Right forelimb (tissue), 1 donor: Measurements from ENCODE around the gene DCBLD1.

Experiments used
- DNase-seq: peaks from one replicate; pipeline ENCODE4 v3.0.0-alpha.2; 2018

The DCBLD1 gene

DNA sequence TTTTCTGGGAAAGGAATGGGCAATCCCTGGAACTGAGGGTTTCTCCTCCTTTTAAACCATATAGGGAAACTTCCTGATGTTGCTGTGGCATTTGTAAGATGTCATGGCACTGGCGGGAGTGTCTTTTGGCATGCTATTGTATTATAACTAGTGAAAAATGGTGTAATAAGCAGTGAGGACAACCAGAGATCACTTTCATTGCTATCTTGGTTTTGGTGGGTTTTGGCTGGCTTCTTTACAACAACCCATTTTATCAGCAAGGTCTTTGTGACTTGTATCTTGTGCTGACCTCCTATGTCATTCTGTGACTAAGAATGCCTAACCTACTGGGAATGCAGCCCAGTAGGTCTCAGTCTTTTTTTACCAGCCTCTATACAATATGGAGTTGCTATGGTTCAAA is 9.1 kb upstream of the DCBLD1 start:
- no peak for DNase-seq

- no peak for DNase-seq
These were observed 4.3 kb upstream of the DCBLD1 start for GRCh38 chr6:117477988-117478852.

DNA sequence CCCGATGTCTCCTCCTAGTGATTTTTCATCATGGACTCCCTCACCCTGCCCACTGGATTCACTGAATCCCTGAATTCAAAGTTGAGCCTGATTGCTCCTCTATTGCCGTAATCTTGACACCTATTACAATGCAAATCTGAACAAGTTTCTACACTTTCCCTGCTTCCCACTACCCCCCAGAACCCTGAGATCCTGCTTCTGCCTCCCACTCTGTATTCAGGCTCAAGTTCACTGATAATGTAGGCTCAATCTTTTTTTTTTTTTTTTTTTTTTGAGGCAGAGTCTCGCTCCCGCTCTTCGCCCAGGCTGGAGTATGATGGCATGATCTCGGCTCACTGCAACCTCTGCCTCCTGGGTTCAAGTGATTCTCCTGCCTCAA is 3.6 kb upstream of the DCBLD1 start:
- DNase-seq, result no peak

- DNase-seq, result no peak
These were observed 1.8 kb upstream of the DCBLD1 start for GRCh38 chr6:117480651-117481050.

GRCh38 chr6:117481278-117481925 is 1.1 kb upstream of the DCBLD1 start:
- no peak for DNase-seq

DNA sequence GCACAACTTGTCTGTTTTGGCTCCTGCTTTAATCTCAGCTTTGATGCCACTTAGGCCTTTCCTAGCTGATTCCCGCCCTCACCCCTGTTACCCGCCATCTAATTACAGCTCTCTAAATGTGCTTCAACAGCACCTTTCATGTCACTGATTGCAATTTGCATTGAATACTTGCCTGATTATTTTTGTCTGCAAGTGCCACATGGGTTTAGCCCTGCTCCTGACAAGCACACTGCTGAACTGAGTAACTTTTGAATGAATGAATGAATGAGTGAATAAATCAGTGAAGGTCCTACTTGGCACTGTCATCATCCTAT is 591 bp upstream of the DCBLD1 start:
- DNase-seq, result no peak

GRCh38 chr6:117483004-117483644 is 650 bp downstream of the DCBLD1 start:
- peak; percentile 76 for DNase-seq

DNA sequence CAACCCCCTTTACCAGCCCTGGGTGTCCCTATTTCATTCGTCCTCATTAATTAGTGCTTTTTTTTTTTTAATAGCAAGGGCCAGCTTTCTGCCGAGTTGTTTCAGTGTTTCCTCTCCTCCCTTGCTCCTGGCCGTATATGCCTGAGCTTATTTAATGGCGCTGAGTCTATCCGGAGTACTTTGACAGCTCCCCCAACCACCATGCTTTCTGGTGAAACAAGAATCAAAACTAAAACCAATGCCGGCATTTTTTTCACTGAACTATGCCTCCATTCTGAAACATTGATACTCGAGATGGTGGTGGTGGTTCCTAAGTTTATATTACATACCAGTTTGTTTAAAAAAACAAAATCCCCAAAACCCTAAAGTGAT is 1.2 kb downstream of the DCBLD1 start:
- DNase-seq, result no peak

DNA sequence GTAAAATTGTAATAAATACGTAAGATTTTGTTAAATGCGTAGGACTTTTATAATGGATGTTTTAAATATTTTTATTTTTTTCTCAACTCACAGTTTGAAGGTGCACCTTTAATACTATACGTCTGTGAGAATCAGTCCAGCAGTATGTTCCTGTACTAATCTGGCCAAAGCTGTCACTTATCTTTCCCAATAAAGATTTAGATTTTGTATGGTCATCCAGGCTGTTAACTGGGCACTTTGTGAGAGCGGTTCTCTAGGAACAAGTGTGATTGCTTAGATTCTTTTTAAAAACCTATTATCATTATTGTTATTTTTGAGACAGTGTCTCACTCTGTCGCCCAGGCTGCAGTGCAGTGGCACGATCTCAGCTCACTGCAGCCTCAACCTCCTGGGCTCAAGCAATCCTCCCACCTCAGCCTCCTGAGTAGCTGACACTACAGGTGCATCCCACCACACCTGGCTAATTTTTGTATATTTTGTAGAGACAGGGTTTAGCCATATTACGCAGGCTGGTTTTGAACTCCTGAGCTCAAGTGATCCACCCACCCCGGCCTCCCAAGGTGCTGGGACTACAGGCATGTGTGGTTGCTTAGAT is 1.7 kb downstream of the DCBLD1 start:
- no peak for DNase-seq

DNA sequence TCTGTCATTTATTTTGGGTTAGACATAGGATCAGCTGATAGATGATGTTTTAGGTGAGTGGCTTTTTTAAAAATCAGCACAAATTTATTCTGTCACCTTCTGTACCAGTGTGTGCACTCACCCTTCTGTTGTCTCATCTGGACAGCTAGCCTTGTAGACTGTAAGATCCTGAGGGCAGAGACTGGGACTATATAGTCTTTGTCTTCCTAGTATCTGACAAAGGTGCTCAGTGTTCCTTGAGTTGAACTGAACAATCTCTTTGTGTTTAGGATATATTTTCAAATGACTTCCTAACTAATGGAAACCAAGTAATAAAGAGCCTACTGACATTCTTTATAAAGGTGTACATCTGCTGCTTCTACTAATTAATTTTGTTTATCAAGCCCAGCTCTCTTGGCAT is 3.0 kb downstream of the DCBLD1 start:
- DNase-seq, result no peak

DNA sequence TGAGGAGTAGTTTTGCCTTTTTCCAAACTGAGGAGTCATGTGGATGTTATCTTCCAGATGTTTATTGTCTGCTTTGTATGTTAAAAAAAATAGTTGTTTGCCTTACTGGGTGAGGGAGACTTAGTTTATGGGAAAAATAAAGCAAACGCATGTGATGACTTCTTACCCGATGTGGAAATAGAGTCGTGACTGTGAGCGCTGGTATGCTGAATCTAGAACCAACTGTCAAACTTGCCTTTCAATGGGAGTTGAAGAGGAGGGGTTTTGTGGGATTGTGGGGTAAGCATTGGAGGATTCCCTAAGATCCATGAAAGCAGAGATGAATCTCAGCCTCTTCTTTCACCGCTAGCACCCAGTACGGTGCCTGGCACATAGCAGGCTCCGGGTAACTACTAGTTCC is 5.3 kb downstream of the DCBLD1 start:
- no peak for DNase-seq

- no peak for DNase-seq
These were observed 6.5 kb downstream of the DCBLD1 start for GRCh38 chr6:117489003-117489402.

GRCh38 chr6:117491916-117492315 is 9.4 kb downstream of the DCBLD1 start:
- DNase-seq, result no peak

- no peak for DNase-seq
These were observed 11.0 kb downstream of the DCBLD1 start for GRCh38 chr6:117493470-117493869.

DNA sequence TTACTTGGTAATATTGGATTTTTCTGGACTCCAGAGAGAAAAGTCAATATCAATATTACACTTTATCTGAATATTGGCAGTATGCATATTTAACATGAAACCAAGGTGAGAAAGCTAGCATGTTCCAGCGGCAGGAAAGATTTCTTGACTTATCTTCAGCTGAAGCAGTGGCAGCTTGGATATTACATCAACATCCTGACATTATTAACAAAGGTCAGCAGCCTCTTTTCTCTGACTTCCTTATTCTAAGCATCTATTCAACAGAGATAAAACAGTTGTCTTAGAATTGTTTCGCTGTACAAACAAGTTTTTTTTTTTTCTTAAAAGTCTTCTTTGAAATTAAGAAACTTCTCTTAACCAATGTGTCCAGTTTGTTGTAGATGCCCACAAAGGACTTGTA is 11.8 kb downstream of the DCBLD1 start:
- DNase-seq, result no peak

DNA sequence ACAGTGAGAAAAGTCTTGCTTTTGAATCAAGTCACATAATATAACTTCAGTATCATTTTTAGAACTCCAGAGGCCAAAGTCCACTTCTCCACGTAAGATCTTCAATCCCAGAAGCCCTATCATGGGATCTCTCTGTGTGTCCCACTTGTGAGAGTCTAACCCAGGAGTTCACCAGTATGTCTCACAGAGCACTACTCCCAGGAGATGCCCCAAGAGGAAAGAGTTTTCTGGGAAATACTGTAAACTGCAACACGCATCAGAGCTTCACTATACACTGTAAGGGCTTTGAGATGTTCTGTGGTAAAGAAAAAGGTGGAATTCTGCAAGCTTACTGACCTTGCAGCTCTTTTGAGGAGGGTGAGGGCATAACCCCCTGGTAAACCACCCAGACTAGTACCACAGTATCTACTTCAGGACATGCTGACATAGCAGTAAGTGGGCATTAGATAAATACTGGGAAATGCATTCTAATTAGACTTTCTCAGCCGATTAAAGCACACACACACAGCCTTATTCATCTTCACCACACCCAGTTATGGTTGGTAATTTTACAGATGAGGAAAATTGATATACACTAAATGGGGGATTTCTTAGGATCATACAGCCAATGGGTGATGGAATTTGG is 12.3 kb downstream of the DCBLD1 start:
- DNase-seq, result no peak

- no peak for DNase-seq
These were observed 13.0 kb downstream of the DCBLD1 start for GRCh38 chr6:117495425-117495824.

DNA sequence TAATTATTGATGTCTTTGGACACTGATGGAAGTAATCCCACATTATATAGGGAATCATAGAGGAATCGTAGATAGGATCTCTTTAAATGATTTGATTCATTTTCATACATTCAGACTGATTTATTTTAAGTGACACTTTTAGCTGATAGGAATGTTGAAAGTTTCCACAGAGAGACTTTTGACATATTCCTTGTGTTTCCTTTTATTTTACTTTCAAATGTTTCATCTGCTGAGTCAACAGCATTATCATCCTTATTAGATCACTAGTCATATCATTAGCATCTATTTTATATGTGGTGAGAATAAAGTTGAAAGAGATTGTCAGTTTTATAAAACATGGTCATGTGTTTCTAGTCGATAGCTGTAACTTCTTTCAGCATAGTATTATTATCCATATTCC is 13.4 kb downstream of the DCBLD1 start:
- DNase-seq, result no peak

GRCh38 chr6:117496383-117496990 is 14.0 kb downstream of the DCBLD1 start:
- no peak for DNase-seq

- no peak for DNase-seq
These were observed 14.8 kb downstream of the DCBLD1 start for GRCh38 chr6:117497237-117497636.

DNA sequence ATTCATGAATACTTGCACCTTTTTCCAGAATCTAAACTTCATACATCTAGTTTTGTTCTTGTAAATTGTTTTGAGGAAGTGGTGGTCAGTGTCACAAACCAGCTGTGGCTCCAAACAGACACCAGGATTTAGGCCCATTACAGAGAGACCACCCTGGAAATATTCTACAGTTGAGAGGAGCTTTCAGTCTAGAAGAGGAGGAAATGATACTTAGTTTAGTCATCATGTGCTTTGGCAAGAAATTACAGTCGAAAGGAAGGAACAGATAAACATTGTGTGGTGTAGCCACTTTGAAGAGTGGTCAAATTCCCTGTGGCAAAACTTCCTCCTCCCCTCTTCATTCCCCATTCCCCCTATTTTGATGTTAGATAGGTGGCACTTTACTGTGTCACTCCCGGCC is 15.7 kb downstream of the DCBLD1 start:
- no peak for DNase-seq

GRCh38 chr6:117501722-117502121 is 19.2 kb downstream of the DCBLD1 start:
- no peak for DNase-seq

- DNase-seq, result no peak
These were observed 20.1 kb downstream of the DCBLD1 start for GRCh38 chr6:117502580-117502979.
